GM21381 (cell line): ENCODE data around the gene CCDC34.
A peak's percentile ranks its signal among the peaks of the same experiment; 100 is the strongest.

Source experiments
- ATAC-seq: cut with Tn5 transposase; IDR thresholded peaks from one replicate; pipeline ENCODE4 v1.9.1; 2021; ENCODE audit warnings: mild to moderate bottlenecking, moderate library complexity; ENCODE audit not compliant: unreplicated experiment

The CCDC34 gene

GRCh38 chr11:27362749-27363575 lies at the start of gene CCDC34:
Gene CCDC34, minus strand, starts transcription at chr11:27363215. Its CDS starts 21 bp downstream, at chr11:27363194.
- ATAC-seq, result peak; percentile 100

- ATAC-seq, result no peak
These were observed 49.2 kb upstream of the CCDC34 start for GRCh38 chr11:27412192-27412691.

GRCh38 chr11:27411328-27411727 lies 48.3 kb upstream of the CCDC34 start:
- no peak for ATAC-seq

- no peak for ATAC-seq
These were observed 47.3 kb upstream of the CCDC34 start for GRCh38 chr11:27410272-27410671.

GRCh38 chr11:27409742-27410141 lies 46.7 kb upstream of the CCDC34 start:
- no peak for ATAC-seq

- ATAC-seq, result no peak
These were observed 46.0 kb upstream of the CCDC34 start for GRCh38 chr11:27409049-27409448.

GRCh38 chr11:27408246-27408800 lies 45.3 kb upstream of the CCDC34 start:
- ATAC-seq, result no peak

GRCh38 chr11:27406498-27407354 lies 43.7 kb upstream of the CCDC34 start:
- ATAC-seq, result no peak

GRCh38 chr11:27405134-27405533 lies 42.1 kb upstream of the CCDC34 start:
- ATAC-seq, result no peak

- ATAC-seq, result no peak
These were observed 41.4 kb upstream of the CCDC34 start for GRCh38 chr11:27404427-27404826.

GRCh38 chr11:27403195-27403594 lies 40.2 kb upstream of the CCDC34 start:
- ATAC-seq, result no peak

GRCh38 chr11:27402450-27402849 lies 39.4 kb upstream of the CCDC34 start:
- no peak for ATAC-seq

GRCh38 chr11:27401833-27402316 lies 38.9 kb upstream of the CCDC34 start:
- ATAC-seq, result no peak

- no peak for ATAC-seq
These were observed 38.3 kb upstream of the CCDC34 start for GRCh38 chr11:27401280-27401832.

- ATAC-seq, result no peak
These were observed 35.4 kb upstream of the CCDC34 start for GRCh38 chr11:27398400-27398770.

- no peak for ATAC-seq
These were observed 34.8 kb upstream of the CCDC34 start for GRCh38 chr11:27397624-27398399.

- ATAC-seq, result no peak
These were observed 33.3 kb upstream of the CCDC34 start for GRCh38 chr11:27396259-27396839.

- ATAC-seq, result no peak
These were observed 32.7 kb upstream of the CCDC34 start for GRCh38 chr11:27395556-27396258.

GRCh38 chr11:27394781-27395228 lies 31.8 kb upstream of the CCDC34 start:
- ATAC-seq, result no peak
